CD4-positive, alpha-beta T cell treated with Interferon alpha-2 for 1 hour (primary cell): Measurements from ENCODE around the gene IHH.

Source experiments
- DNase-seq, 2 donors: peaks; one replicate each; pipeline ENCODE4 v3.0.0-alpha.2; 2020 to 2022

IHH gene

GRCh38 chr2:219018286-219018685 lies 42.4 kb downstream of the IHH start:
- DNase-seq, result no peak

GRCh38 chr2:219017201-219017931 lies 43.4 kb downstream of the IHH start:
- no peak for DNase-seq

- no peak for DNase-seq
Measured at GRCh38 chr2:219016721-219017120, 44.0 kb downstream of the IHH start.

GRCh38 chr2:219010873-219011272 lies 49.8 kb downstream of the IHH start:
- DNase-seq, result no peak

GRCh38 chr2:219010162-219010756 lies 50.5 kb downstream of the IHH start:
- no peak for DNase-seq

- DNase-seq, result no peak
Measured at GRCh38 chr2:219009294-219009693, 51.4 kb downstream of the IHH start.
